DMS79 (cell line): ENCODE results near the gene DHRS2.

Source experiments
- DNase-seq: peaks from one replicate; lab custom pipeline; 2025; lab: John Stamatoyannopoulos, UW

The DHRS2 gene

GRCh38 chr14:23612802-23613201, 23.4 kb upstream of the DHRS2 start:
- no peak for DNase-seq

GRCh38 chr14:23613242-23614070, 22.7 kb upstream of the DHRS2 start:
- no peak for DNase-seq

- no peak for DNase-seq
These were observed 21.8 kb upstream of the DHRS2 start for GRCh38 chr14:23614395-23614828.

GRCh38 chr14:23615856-23616255, 20.3 kb upstream of the DHRS2 start:
- DNase-seq = no peak

GRCh38 chr14:23617539-23617938, 18.6 kb upstream of the DHRS2 start:
- no peak for DNase-seq

GRCh38 chr14:23618415-23618988, 17.7 kb upstream of the DHRS2 start:
- DNase-seq = no peak

GRCh38 chr14:23620177-23620702, 15.9 kb upstream of the DHRS2 start:
- no peak for DNase-seq

- DNase-seq = no peak
These were observed 14.8 kb upstream of the DHRS2 start for GRCh38 chr14:23621204-23621931.

GRCh38 chr14:23621932-23622730, 14.0 kb upstream of the DHRS2 start:
- DNase-seq = no peak

GRCh38 chr14:23622990-23623389, 13.2 kb upstream of the DHRS2 start:
- no peak for DNase-seq

- no peak for DNase-seq
These were observed 12.2 kb upstream of the DHRS2 start for GRCh38 chr14:23623962-23624361.

- DNase-seq = no peak
These were observed 11.2 kb upstream of the DHRS2 start for GRCh38 chr14:23624830-23625404.

GRCh38 chr14:23626946-23627345, 9.2 kb upstream of the DHRS2 start:
- no peak for DNase-seq

- DNase-seq = no peak
These were observed 8.2 kb upstream of the DHRS2 start for GRCh38 chr14:23627961-23628360.

GRCh38 chr14:23629204-23629603, 7.0 kb upstream of the DHRS2 start:
- no peak for DNase-seq

- no peak for DNase-seq
These were observed 6.2 kb upstream of the DHRS2 start for GRCh38 chr14:23629832-23630396.

GRCh38 chr14:23630687-23631086, 5.5 kb upstream of the DHRS2 start:
- DNase-seq = no peak

- DNase-seq = no peak
These were observed 4.9 kb upstream of the DHRS2 start for GRCh38 chr14:23631234-23631633.

- peak; percentile 76 for DNase-seq
These were observed 4.3 kb upstream of the DHRS2 start for GRCh38 chr14:23631702-23632460.

GRCh38 chr14:23632461-23633159, 3.6 kb upstream of the DHRS2 start:
- DNase-seq = peak; percentile 19
